OCI-LY7 (cell line): ENCODE data around the gene NEAT1.

ENCODE experiments used
- EZH2phosphoT487 ChIP-seq: fragments of 200-600 bp; sonication (generic); IDR thresholded peaks from 2 replicates; pipeline ENCODE4 v1.6.1; 2018; ENCODE audit warnings: low read depth, borderline replicate concordance, mild to moderate bottlenecking, mixed run types, antibody characterized with exemption, low read length, moderate library complexity, mixed read lengths
- TF ChIP-seq, protein P1 (sequence below): fragments of 200-600 bp; sonication (generic); conservative IDR thresholded peaks from 2 replicates; pipeline ENCODE4 v1.5.1; 2014; ENCODE audit warnings: mild to moderate bottlenecking, antibody characterized with exemption, low read length, moderate library complexity, mixed read lengths

DNA sequence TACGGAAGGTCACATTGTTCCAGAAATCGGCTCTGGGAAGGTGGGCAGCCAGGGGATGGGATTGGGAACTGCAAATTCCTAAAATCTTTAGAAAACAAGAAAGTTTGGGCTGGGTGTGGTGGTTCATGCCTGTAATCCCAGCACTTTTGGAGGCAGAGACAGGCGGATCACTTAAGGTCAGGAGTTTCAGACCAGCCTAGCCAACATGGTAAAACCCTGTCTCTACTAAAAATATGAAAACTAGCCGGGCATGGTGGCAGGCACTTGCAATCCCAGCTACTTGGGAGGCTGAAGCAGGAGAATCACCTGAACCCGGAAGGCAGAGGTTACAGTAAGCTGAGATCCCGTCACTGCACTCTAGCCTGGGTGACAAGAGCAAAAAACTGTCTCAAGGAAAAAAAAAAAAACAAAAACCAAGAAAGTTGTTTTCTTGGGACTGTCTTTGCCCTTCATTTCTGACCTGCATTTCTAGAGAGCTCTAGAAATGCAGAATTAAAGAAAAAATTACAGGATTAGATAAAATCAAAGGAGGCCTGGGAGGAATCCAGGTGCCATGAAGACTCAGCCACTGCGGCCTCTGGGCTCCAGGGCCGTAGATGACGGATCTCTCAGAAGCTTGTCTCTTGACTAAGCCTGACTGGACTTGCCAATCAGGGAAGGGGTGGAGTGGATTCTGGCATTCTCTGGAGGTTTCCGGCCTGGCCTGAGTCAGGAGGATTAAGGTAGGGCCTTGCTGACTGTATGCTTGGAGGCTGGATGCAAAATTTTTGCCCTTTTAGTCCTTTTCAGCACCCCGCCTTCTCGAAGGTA lies 71.0 kb downstream of the NEAT1 start:
- TF ChIP-seq, protein P1, sequence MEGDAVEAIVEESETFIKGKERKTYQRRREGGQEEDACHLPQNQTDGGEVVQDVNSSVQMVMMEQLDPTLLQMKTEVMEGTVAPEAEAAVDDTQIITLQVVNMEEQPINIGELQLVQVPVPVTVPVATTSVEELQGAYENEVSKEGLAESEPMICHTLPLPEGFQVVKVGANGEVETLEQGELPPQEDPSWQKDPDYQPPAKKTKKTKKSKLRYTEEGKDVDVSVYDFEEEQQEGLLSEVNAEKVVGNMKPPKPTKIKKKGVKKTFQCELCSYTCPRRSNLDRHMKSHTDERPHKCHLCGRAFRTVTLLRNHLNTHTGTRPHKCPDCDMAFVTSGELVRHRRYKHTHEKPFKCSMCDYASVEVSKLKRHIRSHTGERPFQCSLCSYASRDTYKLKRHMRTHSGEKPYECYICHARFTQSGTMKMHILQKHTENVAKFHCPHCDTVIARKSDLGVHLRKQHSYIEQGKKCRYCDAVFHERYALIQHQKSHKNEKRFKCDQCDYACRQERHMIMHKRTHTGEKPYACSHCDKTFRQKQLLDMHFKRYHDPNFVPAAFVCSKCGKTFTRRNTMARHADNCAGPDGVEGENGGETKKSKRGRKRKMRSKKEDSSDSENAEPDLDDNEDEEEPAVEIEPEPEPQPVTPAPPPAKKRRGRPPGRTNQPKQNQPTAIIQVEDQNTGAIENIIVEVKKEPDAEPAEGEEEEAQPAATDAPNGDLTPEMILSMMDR = no peak
- no peak for TF ChIP-seq EZH2phosphoT487
